Thoracic aorta (tissue), 2 donors: Measurements from ENCODE around the gene ALCAM. TPM values are rescaled to one million over a fixed set of nuclear protein-coding genes. Genes with fewer than 3 reads are reported as not detected.

Experiments used
- ATAC-seq: fragments of 150-250 bp; one replicate; pipeline ENCODE4 v1.8.0; 2017; ENCODE audit warnings: low read depth; ENCODE audit not compliant: insufficient number of reproducible peaks, low FRiP score
- DNase-seq: peaks from one replicate; pipeline ENCODE4 v3.0.0-alpha.2; 2020; ENCODE audit warnings: low spot score
- H3K27ac ChIP-seq, 2 donors: fragments of 200-600 bp; sonication (generic); 1 replicate in 1 of 2; 2 replicates in 1 of 2; pipeline ENCODE4 v1.5.1; 2016; ENCODE audit warnings: mild to moderate bottlenecking in 2 of 2, moderate library complexity in 2 of 2
- H3K27me3 ChIP-seq: fragments of 200-600 bp; sonication (generic); replicated peaks from 2 replicates; pipeline ENCODE4 v1.6.0; 2016; ENCODE audit warnings: mild to moderate bottlenecking; ENCODE audit not compliant: insufficient read depth
- H3K36me3 ChIP-seq: fragments of 200-600 bp; sonication (generic); one replicate; pipeline ENCODE4 v1.5.1; 2016
- H3K4me1 ChIP-seq, 2 donors: fragments of 200-600 bp; sonication (generic); 1 replicate in 1 of 2; 2 replicates in 1 of 2; pipeline versions ENCODE4 v1.5.1 to v1.6.0; 2016; ENCODE audit warnings: low read depth in 2 of 2, mild to moderate bottlenecking in 1 of 2; ENCODE audit not compliant: control insufficient read depth in 1 of 2
- H3K4me3 ChIP-seq: fragments of 200-600 bp; sonication (generic); 2 replicates; pipeline ENCODE4 v1.5.1; 2016; ENCODE audit warnings: mild to moderate bottlenecking
- H3K9me3 ChIP-seq: fragments of 200-600 bp; sonication (generic); 2 replicates; pipeline ENCODE4 v1.5.1; 2016
- CTCF ChIP-seq: fragments of 200-600 bp; sonication (generic); IDR thresholded peaks from one replicate; pipeline ENCODE4 v1.5.1; 2019; ENCODE audit warnings: antibody characterized with exemption
- total RNA-seq, 2 donors: library from RNA; depleted of rRNA; stranded (reverse); fragments of >200 nt; gene quantifications; one replicate each; pipeline versions ENCODE4 v1.1.0 to v1.2.3, GENCODE V29; 2016

Gene ALCAM
- total RNA-seq, 2 donors from 2014 or later, result 109 to 122 TPM

GRCh38 chr3:105423397-105423796 is 56.7 kb downstream of the ALCAM start:
- no peak for DNase-seq
- H3K27me3 ChIP-seq, result no peaks in the 10 kb centered on the region
- TF ChIP-seq CTCF, result no peak
- no peak overlapping the region for H3K4me3 ChIP-seq
- no peaks in the 10 kb centered on the region for H3K9me3 ChIP-seq
- no peak overlapping the region for H3K27ac ChIP-seq
- ATAC-seq, result no peak
- H3K36me3 ChIP-seq, result no peaks in the 10 kb centered on the region
- peaks cover 0 to 4% of the 10 kb centered on the region in 2 donors for H3K4me1 ChIP-seq

GRCh38 chr3:105424412-105425152 is 57.9 kb downstream of the ALCAM start:
- no peak for ATAC-seq

DNA sequence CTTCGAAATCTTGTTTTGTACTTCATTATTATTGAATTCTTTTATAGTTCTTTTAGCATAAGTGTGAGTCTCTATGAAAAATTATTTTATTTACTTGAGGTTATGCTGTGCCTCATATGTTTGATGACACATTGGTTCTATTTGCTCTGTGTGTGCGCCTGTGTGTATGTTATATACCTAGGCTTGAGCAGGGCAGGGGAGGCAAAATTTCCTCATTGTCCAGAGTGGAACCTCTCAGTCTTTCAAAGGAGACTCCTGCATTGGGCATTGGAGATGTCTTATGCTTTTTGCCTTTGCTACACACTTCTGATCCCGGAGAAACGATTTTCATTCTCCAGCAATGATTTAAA is 58.4 kb downstream of the ALCAM start:
- Histone ChIP-seq H3K27me3 (no peaks in the 10 kb centered on the region), H3K36me3 (no peaks in the 10 kb centered on the region), H3K4me3 (no peak overlapping the region), H3K27ac (no peak overlapping the region), H3K4me1 (no peaks in the 10 kb centered on the region), H3K9me3 (no peaks in the 10 kb centered on the region)
- ATAC-seq (no peak), DNase-seq (no peak)
- no peak for TF ChIP-seq CTCF

More at GRCh38 chr3:105424412-105425152, 57.9 kb downstream of the ALCAM start:
- Histone ChIP-seq H3K4me3 (no peak overlapping the region), H3K9me3 (no peaks in the 10 kb centered on the region), H3K36me3 (no peaks in the 10 kb centered on the region), H3K27me3 (no peaks in the 10 kb centered on the region), H3K4me1 (peaks cover 0 to under 1% of the 10 kb centered on the region in 2 donors), H3K27ac (no peak overlapping the region)
- TF ChIP-seq CTCF, result no peak
- DNase-seq, result no peak

GRCh38 chr3:105427332-105427731 is 60.6 kb downstream of the ALCAM start:
- Histone ChIP-seq H3K27me3 (no peaks in the 10 kb centered on the region), H3K27ac (no peak overlapping the region), H3K4me3 (no peak overlapping the region), H3K9me3 (no peaks in the 10 kb centered on the region), H3K4me1 (no peaks in the 10 kb centered on the region), H3K36me3 (no peaks in the 10 kb centered on the region)
- DNase-seq (no peak), ATAC-seq (no peak)
- TF ChIP-seq CTCF, result no peak

DNA sequence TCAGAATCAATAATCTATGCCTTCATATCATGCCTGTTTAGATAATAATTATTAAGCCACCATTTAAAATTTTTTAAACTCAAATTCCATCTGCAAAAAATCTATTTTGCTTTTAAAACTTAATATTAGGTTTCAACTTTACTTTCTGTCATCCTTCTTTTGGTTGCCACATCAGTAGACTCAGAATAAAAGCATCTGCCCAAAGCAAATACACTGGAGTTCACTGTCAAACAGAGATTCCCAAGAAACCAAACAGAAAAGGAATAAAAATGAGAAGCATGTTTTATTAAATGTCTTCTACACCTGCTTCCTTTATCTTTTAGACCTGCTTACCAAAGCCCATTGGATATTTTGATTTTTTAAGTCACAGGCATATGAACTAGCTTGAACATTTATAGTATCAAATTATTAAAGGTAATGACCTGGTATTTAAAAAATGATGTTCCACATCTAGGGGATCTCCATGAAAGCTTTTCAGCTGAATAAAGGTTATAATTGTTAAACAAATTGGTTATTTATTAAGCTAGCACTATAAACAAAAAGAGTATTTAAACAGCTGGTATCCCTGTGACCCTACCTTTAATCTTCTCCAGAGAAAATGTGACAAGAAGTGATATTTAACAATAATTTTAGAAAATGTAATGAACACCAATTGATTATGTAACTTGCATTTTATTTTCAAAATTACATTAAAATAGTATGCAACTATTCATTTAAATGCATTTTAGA is 62.5 kb downstream of the ALCAM start:
- Histone ChIP-seq H3K27ac (no peak overlapping the region), H3K27me3 (no peaks in the 10 kb centered on the region), H3K36me3 (no peaks in the 10 kb centered on the region), H3K9me3 (no peaks in the 10 kb centered on the region), H3K4me1 (no peaks in the 10 kb centered on the region), H3K4me3 (no peak overlapping the region)
- no peak for TF ChIP-seq CTCF
- no peak for ATAC-seq
- no peak for DNase-seq
